HepG2 (cell line): ENCODE measurements around the gene MARS1. TPM values are rescaled to one million over a fixed set of nuclear protein-coding genes. Genes with fewer than 3 reads are reported as not detected.

Experiments
- ATAC-seq: fragments of 200-7000 bp; cut with Tn5 transposase; 3 replicates; pipeline ENCODE4 v1.9.1; 2020; ENCODE audit warnings: mild to moderate bottlenecking, moderate library complexity
- BruUV-seq: library from RNA; stranded (reverse); fragments of 400-500 nt; replicated peaks from 2 replicates; lab custom pipeline; 2021; lab: Mats Ljungman, UMichigan
- CTCF ChIA-PET: fragments of 300-600 bp; formaldehyde crosslinking; extraction: SDS; loops from one replicate; lab custom pipeline; 2021; ENCODE audit warnings: low total read pairs, inconsistent platforms, low intra/inter-chr PET ratio; lab: Yijun Ruan, JAX
- POLR2A ChIA-PET: fragments of 350-600 bp; sonication (Branson Sonifier 250); formaldehyde crosslinking; loops from one replicate; lab custom pipeline; 2020; ENCODE audit warnings: antibody characterized with exemption, inconsistent platforms; lab: Yijun Ruan, JAX
- DNase-seq: peaks from one replicate; pipeline ENCODE4 v3.0.0-alpha.2; 2015; ENCODE audit warnings: low spot score
- FAIRE-seq: peaks from 3 replicates; lab custom pipeline; 2011; peaks lifted over from hg19 to GRCh38; lab: Jason Lieb, UNC
- H2AFZ ChIP-seq: one replicate; pipeline ENCODE4 v1.6.1; 2011; ENCODE audit warnings: low read length, inconsistent platforms
- H3K27ac ChIP-seq: fragments of 300-600 bp; 3 replicates; pipeline ENCODE4 v1.8.0; 2011; ENCODE audit warnings: mixed run types, mild to moderate bottlenecking, mixed read lengths, low read length, inconsistent platforms; ENCODE audit not compliant: insufficient read depth; ENCODE audit errors: extremely low read length
- H3K27me3 ChIP-seq, 2 experiments: fragments of 200-600 bp in 1 of 2; 2 replicates in 1 of 2; 3 replicates in 1 of 2; pipeline versions ENCODE4 v1.6.0 to v1.8.0; 2011; ENCODE audit warnings: low read length in 2 of 2, mild to moderate bottlenecking in 2 of 2, moderate library complexity in 2 of 2, inconsistent platforms in 1 of 2; ENCODE audit not compliant: insufficient read depth in 2 of 2, control insufficient read depth in 1 of 2
- H3K36me3 ChIP-seq, 2 experiments: fragments of 200-600 bp in 1 of 2; replicated peaks in 1 of 2; 2 replicates in 1 of 2; 3 replicates in 1 of 2; pipeline versions ENCODE4 v1.5.1 to v1.8.0; 2011; ENCODE audit warnings: low read length in 2 of 2, inconsistent platforms in 1 of 2; ENCODE audit not compliant: insufficient read depth in 2 of 2, control insufficient read depth in 1 of 2
- H3K4me1 ChIP-seq: 2 replicates; pipeline ENCODE4 v1.5.1; 2012; ENCODE audit warnings: low read length, inconsistent platforms; ENCODE audit not compliant: insufficient read depth
- H3K4me2 ChIP-seq: 2 replicates; pipeline ENCODE4 v1.6.0; 2011; ENCODE audit warnings: low read depth, low read length, inconsistent platforms
- H3K4me3 ChIP-seq, 3 experiments: fragments of 200-600 bp in 1 of 3; sonication (generic), shearing (Covaris generic) in 1 of 3; replicated peaks in 1 of 3; 2 replicates each; pipeline ENCODE4 v1.5.1; 2011 to 2016; ENCODE audit warnings: low read length in 3 of 3, inconsistent platforms in 2 of 3, low read depth in 2 of 3, mild to moderate bottlenecking in 2 of 3, control low read depth in 1 of 3, mixed read lengths in 1 of 3; ENCODE audit not compliant: insufficient read depth in 1 of 3
- H3K79me2 ChIP-seq: one replicate; pipeline ENCODE4 v1.6.1; 2011; ENCODE audit warnings: low read length, inconsistent platforms; ENCODE audit not compliant: insufficient read depth
- H3K9ac ChIP-seq: 2 replicates; pipeline ENCODE4 v1.6.0; 2011; ENCODE audit warnings: mild to moderate bottlenecking, low read depth, low read length, inconsistent platforms; ENCODE audit not compliant: insufficient read depth
- H3K9me3 ChIP-seq: 2 replicates; pipeline ENCODE4 v1.5.1; 2012; ENCODE audit warnings: mild to moderate bottlenecking, low read length
- H4K20me1 ChIP-seq: 2 replicates; pipeline ENCODE4 v1.6.0; 2011; ENCODE audit warnings: inconsistent platforms, mild to moderate bottlenecking, low read length, moderate library complexity; ENCODE audit not compliant: insufficient read depth
- BRCA1 ChIP-seq: sonication (generic); formaldehyde crosslinking; IDR thresholded peaks from 2 replicates; pipeline ENCODE4 v1.4.0; 2020; ENCODE audit warnings: missing genetic modification reagents
- ESRRA ChIP-seq: sonication (generic); formaldehyde crosslinking; IDR thresholded peaks from 2 replicates; pipeline ENCODE4 v1.5.1; 2020; ENCODE audit warnings: mild to moderate bottlenecking, low read depth, missing genetic modification reagents
- POLR2G ChIP-seq: fragments of 200-400 bp; formaldehyde crosslinking; IDR thresholded peaks from 2 replicates; pipeline ENCODE4 v1.6.1; 2018; ENCODE audit warnings: mild to moderate bottlenecking, low read depth, low read length, moderate library complexity
- RAD51 ChIP-seq: fragments of 450-650 bp; IDR thresholded peaks from 2 replicates; pipeline ENCODE4 v1.6.1; 2016; ENCODE audit warnings: borderline replicate concordance
- RBFOX2 ChIP-seq: fragments of 200-400 bp; formaldehyde crosslinking; IDR thresholded peaks from 2 replicates; pipeline ENCODE4 v1.6.1; 2017; ENCODE audit warnings: low read depth, mild to moderate bottlenecking, low read length
- SALL2 ChIP-seq: sonication (generic); formaldehyde crosslinking; IDR thresholded peaks from 2 replicates; pipeline ENCODE4 v1.8.1; 2023; ENCODE audit warnings: mild to moderate bottlenecking, missing genetic modification reagents, inconsistent platforms
- SNAPC2 ChIP-seq: sonication (generic); formaldehyde crosslinking; IDR thresholded peaks from 2 replicates; pipeline ENCODE4 v1.8.1; 2022; ENCODE audit warnings: mild to moderate bottlenecking, missing genetic modification reagents
- SP2 ChIP-seq: sonication (generic); formaldehyde crosslinking; IDR thresholded peaks from 2 replicates; pipeline ENCODE4 v1.5.1; 2020; ENCODE audit warnings: mild to moderate bottlenecking, missing genetic modification reagents
- ZNF12 ChIP-seq: sonication (generic); formaldehyde crosslinking; IDR thresholded peaks from 2 replicates; pipeline ENCODE4 v1.5.0; 2020; ENCODE audit warnings: missing genetic modification reagents
- ZNF30 ChIP-seq: sonication (generic); formaldehyde crosslinking; IDR thresholded peaks from 2 replicates; pipeline ENCODE4 v1.5.0; 2020; ENCODE audit warnings: mild to moderate bottlenecking, missing genetic modification reagents
- ZNF501 ChIP-seq: sonication (generic); formaldehyde crosslinking; IDR thresholded peaks from 2 replicates; pipeline ENCODE4 v1.5.1; 2020; ENCODE audit warnings: mild to moderate bottlenecking, moderate library complexity, missing genetic modification reagents
- ZNF777 ChIP-seq: sonication (generic); formaldehyde crosslinking; IDR thresholded peaks from 2 replicates; pipeline ENCODE4 v1.4.0; 2020; ENCODE audit warnings: missing genetic modification reagents
- WGBS: methylation state at CpG from one replicate; pipeline ENCODE4 v1.1.6; 2017; ENCODE audit warnings: low lambda C conversion rate; 5-methylcytosine and 5-hydroxymethylcytosine counted together
- in situ Hi-C: cut with HindIII; loops from 2 replicates; pipeline ENCODE4 v1.10.0; 2017; ENCODE audit warnings: low pct_unique_long_range_greater_than_20kb; ENCODE audit not compliant: extremely low pct_ligation_motif_present
- intact Hi-C: fragments of 100-400 bp; cut with micrococcal nuclease; formaldehyde crosslinking; loops from one replicate; pipeline ENCODE4 v1.10.0; 2022; ENCODE audit not compliant: unreplicated experiment
- polyA plus RNA-seq, 8 experiments: library from polyadenylated mRNA; depleted of rRNA in 3 of 8; stranded (reverse) in 7 of 8; unstranded in 1 of 8; fragments of >200 nt; fragmentation: Illumina TruSeq in 4 of 8; extraction: Trizol in 4 of 8; gene quantifications; 2 replicates each; pipeline versions ENCODE4 v1.2.1 to v1.2.3, GENCODE V29; 2011 to 2016; ENCODE audit warnings: low read depth in 4 of 8, missing spikeins in 1 of 8, mixed read lengths in 1 of 8; ENCODE audit not compliant: insufficient read depth in 1 of 8
- total RNA-seq, 5 experiments: library from RNA; depleted of rRNA; stranded (reverse); fragments of >200 nt; fragmentation: Illumina TruSeq; extraction: Trizol; gene quantifications; 2 replicates each; pipeline ENCODE4 v1.2.3, GENCODE V29; 2016; ENCODE audit warnings: low read depth in 1 of 5
- TF ChIP-seq, protein P1 (sequence below): sonication (generic); formaldehyde crosslinking; IDR thresholded peaks from 2 replicates; pipeline ENCODE4 v1.5.0; 2020; ENCODE audit warnings: mild to moderate bottlenecking, missing genetic modification reagents, borderline replicate concordance
- TF ChIP-seq, protein P2 (sequence below): sonication (generic); formaldehyde crosslinking; IDR thresholded peaks from 2 replicates; pipeline ENCODE4 v1.9.0; 2022; ENCODE audit warnings: low read depth, missing genetic modification reagents

The MARS1 gene
- total and polyA plus RNA-seq, 2 of the 13 experiments (the other 11 are each of a cell fraction or from before 2014, with no cell fraction given), result 115 to 181 TPM

GRCh38 chr12:57455374-57456144, 32.3 kb upstream of the MARS1 start:
- in situ Hi-C loops, result loop anchor here (5.0 kb wide), 1 partner anchor 193 kb away; no protein-coding TSS in a partner anchor
- H3K4me3 ChIP-seq, result peak overlapping the region; percentile 62 to 83 (median 66)
- H3K9me3 ChIP-seq, result no peaks in the 10 kb centered on the region
- H3K79me2 ChIP-seq, result peaks cover 15% of the 10 kb centered on the region
- peak overlapping the region; percentile 99 for H3K4me2 ChIP-seq
- DNase-seq, result no peak
- H3K4me1 ChIP-seq, result peaks cover 84% of the 10 kb centered on the region
- WGBS, result 9% methylated on average over 6 of the region's 10 CpGs
- H3K27me3 ChIP-seq, result no peaks in the 10 kb centered on the region; a peak in 1 of 5 replicates
- peak; percentile 54 for ATAC-seq
- H2AFZ ChIP-seq, result no peak overlapping the region
- no peaks in the 10 kb centered on the region for H3K36me3 ChIP-seq
- FAIRE-seq, result no peak
- peak overlapping the region; percentile 80 for H3K9ac ChIP-seq
- H4K20me1 ChIP-seq, result no peaks in the 10 kb centered on the region
- POLR2A ChIA-PET, result interaction anchor here (0.6 to 6.4 kb wide), 21 partner anchors 22 to 1233 kb away, joined by 3 to 99 read pairs (median 4); partner anchors contain the start of genes DCTN2, DDIT3, INHBC and LRP1
- peak overlapping the region; percentile 98 for H3K27ac ChIP-seq
- intact Hi-C loops, result loop anchor here (10.0 kb wide), 1 partner anchor 701 kb away; the partner anchor contains the start of gene PRIM1
- CTCF ChIA-PET, result interaction anchor here (6.1 kb wide), 1 partner anchor 148 kb away, joined by 66 read pairs; no protein-coding TSS in a partner anchor
- BruUV-seq, result TSS peak; percentile 77
- TF ChIP-seq ESRRA (CRISPR knock-in tag) (no peak), SNAPC2 (no peak), POLR2G (peak; percentile 4), RAD51 (no peak), ZNF12 (no peak), ZNF501 (CRISPR knock-in tag) (peak; percentile 39; the same call in 1 of the 2 replicates), ZNF777 (CRISPR knock-in tag) (0 out of 2 replicates have a peak, but pooled peaks have one; percentile 1), SP2 (CRISPR knock-in tag) (peak; percentile 74; the same call in 1 of the 2 replicates), ZNF30 (no peak), BRCA1 (CRISPR knock-in tag) (no peak), RBFOX2 (peak; percentile 42; the same call in 1 of the 2 replicates), SALL2 (CRISPR knock-in tag) (no peak)
- TF ChIP-seq, protein P1, sequence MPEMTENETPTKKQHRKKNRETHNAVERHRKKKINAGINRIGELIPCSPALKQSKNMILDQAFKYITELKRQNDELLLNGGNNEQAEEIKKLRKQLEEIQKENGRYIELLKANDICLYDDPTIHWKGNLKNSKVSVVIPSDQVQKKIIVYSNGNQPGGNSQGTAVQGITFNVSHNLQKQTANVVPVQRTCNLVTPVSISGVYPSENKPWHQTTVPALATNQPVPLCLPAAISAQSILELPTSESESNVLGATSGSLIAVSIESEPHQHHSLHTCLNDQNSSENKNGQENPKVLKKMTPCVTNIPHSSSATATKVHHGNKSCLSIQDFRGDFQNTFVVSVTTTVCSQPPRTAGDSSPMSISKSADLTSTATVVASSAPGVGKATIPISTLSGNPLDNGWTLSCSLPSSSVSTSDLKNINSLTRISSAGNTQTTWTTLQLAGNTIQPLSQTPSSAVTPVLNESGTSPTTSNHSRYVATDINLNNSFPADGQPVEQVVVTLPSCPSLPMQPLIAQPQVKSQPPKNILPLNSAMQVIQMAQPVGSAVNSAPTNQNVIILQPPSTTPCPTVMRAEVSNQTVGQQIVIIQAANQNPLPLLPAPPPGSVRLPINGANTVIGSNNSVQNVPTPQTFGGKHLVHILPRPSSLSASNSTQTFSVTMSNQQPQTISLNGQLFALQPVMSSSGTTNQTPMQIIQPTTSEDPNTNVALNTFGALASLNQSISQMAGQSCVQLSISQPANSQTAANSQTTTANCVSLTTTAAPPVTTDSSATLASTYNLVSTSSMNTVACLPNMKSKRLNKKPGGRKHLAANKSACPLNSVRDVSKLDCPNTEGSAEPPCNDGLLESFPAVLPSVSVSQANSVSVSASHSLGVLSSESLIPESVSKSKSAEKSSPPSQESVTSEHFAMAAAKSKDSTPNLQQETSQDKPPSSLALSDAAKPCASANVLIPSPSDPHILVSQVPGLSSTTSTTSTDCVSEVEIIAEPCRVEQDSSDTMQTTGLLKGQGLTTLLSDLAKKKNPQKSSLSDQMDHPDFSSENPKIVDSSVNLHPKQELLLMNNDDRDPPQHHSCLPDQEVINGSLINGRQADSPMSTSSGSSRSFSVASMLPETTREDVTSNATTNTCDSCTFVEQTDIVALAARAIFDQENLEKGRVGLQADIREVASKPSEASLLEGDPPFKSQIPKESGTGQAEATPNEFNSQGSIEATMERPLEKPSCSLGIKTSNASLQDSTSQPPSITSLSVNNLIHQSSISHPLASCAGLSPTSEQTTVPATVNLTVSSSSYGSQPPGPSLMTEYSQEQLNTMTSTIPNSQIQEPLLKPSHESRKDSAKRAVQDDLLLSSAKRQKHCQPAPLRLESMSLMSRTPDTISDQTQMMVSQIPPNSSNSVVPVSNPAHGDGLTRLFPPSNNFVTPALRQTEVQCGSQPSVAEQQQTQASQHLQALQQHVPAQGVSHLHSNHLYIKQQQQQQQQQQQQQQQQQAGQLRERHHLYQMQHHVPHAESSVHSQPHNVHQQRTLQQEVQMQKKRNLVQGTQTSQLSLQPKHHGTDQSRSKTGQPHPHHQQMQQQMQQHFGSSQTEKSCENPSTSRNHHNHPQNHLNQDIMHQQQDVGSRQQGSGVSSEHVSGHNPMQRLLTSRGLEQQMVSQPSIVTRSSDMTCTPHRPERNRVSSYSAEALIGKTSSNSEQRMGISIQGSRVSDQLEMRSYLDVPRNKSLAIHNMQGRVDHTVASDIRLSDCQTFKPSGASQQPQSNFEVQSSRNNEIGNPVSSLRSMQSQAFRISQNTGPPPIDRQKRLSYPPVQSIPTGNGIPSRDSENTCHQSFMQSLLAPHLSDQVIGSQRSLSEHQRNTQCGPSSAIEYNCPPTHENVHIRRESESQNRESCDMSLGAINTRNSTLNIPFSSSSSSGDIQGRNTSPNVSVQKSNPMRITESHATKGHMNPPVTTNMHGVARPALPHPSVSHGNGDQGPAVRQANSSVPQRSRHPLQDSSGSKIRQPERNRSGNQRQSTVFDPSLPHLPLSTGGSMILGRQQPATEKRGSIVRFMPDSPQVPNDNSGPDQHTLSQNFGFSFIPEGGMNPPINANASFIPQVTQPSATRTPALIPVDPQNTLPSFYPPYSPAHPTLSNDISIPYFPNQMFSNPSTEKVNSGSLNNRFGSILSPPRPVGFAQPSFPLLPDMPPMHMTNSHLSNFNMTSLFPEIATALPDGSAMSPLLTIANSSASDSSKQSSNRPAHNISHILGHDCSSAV (CRISPR knock-in tag), result no peak
- TF ChIP-seq, protein P2, sequence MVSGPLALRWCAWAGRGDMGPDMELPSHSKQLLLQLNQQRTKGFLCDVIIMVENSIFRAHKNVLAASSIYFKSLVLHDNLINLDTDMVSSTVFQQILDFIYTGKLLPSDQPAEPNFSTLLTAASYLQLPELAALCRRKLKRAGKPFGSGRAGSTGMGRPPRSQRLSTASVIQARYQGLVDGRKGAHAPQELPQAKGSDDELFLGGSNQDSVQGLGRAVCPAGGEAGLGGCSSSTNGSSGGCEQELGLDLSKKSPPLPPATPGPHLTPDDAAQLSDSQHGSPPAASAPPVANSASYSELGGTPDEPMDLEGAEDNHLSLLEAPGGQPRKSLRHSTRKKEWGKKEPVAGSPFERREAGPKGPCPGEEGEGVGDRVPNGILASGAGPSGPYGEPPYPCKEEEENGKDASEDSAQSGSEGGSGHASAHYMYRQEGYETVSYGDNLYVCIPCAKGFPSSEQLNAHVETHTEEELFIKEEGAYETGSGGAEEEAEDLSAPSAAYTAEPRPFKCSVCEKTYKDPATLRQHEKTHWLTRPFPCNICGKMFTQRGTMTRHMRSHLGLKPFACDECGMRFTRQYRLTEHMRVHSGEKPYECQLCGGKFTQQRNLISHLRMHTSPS, result no peak
